Keratinocyte (primary cell): ENCODE data around the gene TMEM18. TPM values are rescaled to one million over a fixed set of nuclear protein-coding genes. Genes with fewer than 3 reads are reported as not detected.

Experiments
- DNase-seq: peaks from one replicate; pipeline ENCODE4 v3.0.0-alpha.2; 2011; ENCODE audit warnings: low read depth, missing footprints, low spot score
- FAIRE-seq: peaks from 2 replicates; lab custom pipeline; 2011; peaks lifted over from hg19 to GRCh38; lab: Jason Lieb, UNC
- H2AFZ ChIP-seq: 2 replicates; pipeline ENCODE4 v1.6.0; 2012; ENCODE audit warnings: low read length, control low read depth, inconsistent platforms; ENCODE audit not compliant: control insufficient read depth
- H3K27ac ChIP-seq: 2 replicates; pipeline ENCODE4 v1.5.1; 2011; ENCODE audit warnings: low read length; ENCODE audit not compliant: control insufficient read depth, insufficient read depth
- H3K27me3 ChIP-seq: 3 replicates; pipeline ENCODE4 v1.6.0; 2011; ENCODE audit warnings: low read length; ENCODE audit not compliant: control insufficient read depth, insufficient read depth; ENCODE audit errors: extremely low read depth
- H3K36me3 ChIP-seq, 2 experiments: 2 replicates in 1 of 2; 3 replicates in 1 of 2; pipeline ENCODE4 v1.5.1; 2011; ENCODE audit warnings: low read length in 2 of 2, mild to moderate bottlenecking in 1 of 2; ENCODE audit not compliant: control insufficient read depth in 2 of 2, insufficient read depth in 2 of 2; ENCODE audit errors: extremely low read depth in 1 of 2
- H3K4me1 ChIP-seq: 3 replicates; pipeline ENCODE4 v1.5.1; 2011; ENCODE audit warnings: low read length; ENCODE audit not compliant: control insufficient read depth, insufficient read depth; ENCODE audit errors: extremely low read depth
- H3K4me2 ChIP-seq: 3 replicates; pipeline ENCODE4 v1.6.0; 2011; ENCODE audit warnings: low read depth, low read length; ENCODE audit not compliant: control insufficient read depth, insufficient read depth; ENCODE audit errors: extremely low read depth
- H3K4me3 ChIP-seq, 3 experiments: fragments of 200-600 bp in 1 of 3; sonication (generic) in 1 of 3; 2 replicates in 2 of 3; 3 replicates in 1 of 3; pipeline ENCODE4 v1.5.1; 2011 to 2016; ENCODE audit warnings: low read length in 3 of 3, mild to moderate bottlenecking in 3 of 3, control low read depth in 2 of 3, inconsistent platforms in 1 of 3, low read depth in 1 of 3, mixed read lengths in 1 of 3, mixed run types in 1 of 3, moderate library complexity in 1 of 3; ENCODE audit not compliant: control insufficient read depth in 2 of 3, insufficient read depth in 2 of 3; ENCODE audit errors: extremely low read depth in 1 of 3
- H3K79me2 ChIP-seq: 2 replicates; pipeline ENCODE4 v1.6.0; 2012; ENCODE audit warnings: low read length; ENCODE audit not compliant: control insufficient read depth, insufficient read depth
- H3K9ac ChIP-seq: 3 replicates; pipeline ENCODE4 v1.6.0; 2011; ENCODE audit warnings: low read length; ENCODE audit not compliant: control insufficient read depth, insufficient read depth; ENCODE audit errors: extremely low read depth
- H3K9me1 ChIP-seq: 3 replicates; pipeline ENCODE4 v1.6.0; 2011; ENCODE audit warnings: low read length; ENCODE audit not compliant: control insufficient read depth, insufficient read depth; ENCODE audit errors: extremely low read depth
- H3K9me3 ChIP-seq: 2 replicates; pipeline ENCODE4 v1.5.1; 2012; ENCODE audit warnings: low read depth, low read length; ENCODE audit not compliant: control insufficient read depth
- H4K20me1 ChIP-seq: 3 replicates; pipeline ENCODE4 v1.6.0; 2011; ENCODE audit warnings: low read length; ENCODE audit not compliant: control insufficient read depth, insufficient read depth; ENCODE audit errors: extremely low read depth
- CTCF ChIP-seq, 3 experiments: IDR thresholded peaks in 1 of 3; conservative IDR thresholded peaks in 1 of 3; optimal IDR thresholded peaks in 1 of 3; 2 replicates in 2 of 3; 3 replicates in 1 of 3; pipeline versions ENCODE3 to v1.5.1; 2011; ENCODE audit warnings: low read length in 3 of 3, mild to moderate bottlenecking in 3 of 3, moderate library complexity in 2 of 3, control low read depth in 1 of 3, inconsistent platforms in 1 of 3; ENCODE audit not compliant: insufficient read depth in 2 of 3; ENCODE audit errors: extremely low read depth in 1 of 3
- EZH2 ChIP-seq: IDR thresholded peaks from one replicate; pipeline ENCODE4 v1.6.1; 2012; ENCODE audit warnings: inconsistent platforms, mild to moderate bottlenecking, low read length, moderate library complexity
- dilution Hi-C: fragments of 300-500 bp; cut with MboI; formaldehyde crosslinking; loops from one replicate; pipeline ENCODE4 v1.7.0; 2020; ENCODE audit warnings: low sequenced_read_pairs; ENCODE audit not compliant: extremely low pct_ligation_motif_present
- polyA plus RNA-seq, 5 experiments: library from polyadenylated mRNA; depleted of rRNA in 3 of 5; stranded (reverse) in 3 of 5; stranded (forward) in 1 of 5; unstranded in 1 of 5; fragments of >200 nt; gene quantifications; 1 replicate in 1 of 5; 2 replicates in 3 of 5; 3 replicates in 1 of 5; pipeline versions ENCODE4 v1.2.1 to v1.2.3, GENCODE V29; 2011 to 2012; ENCODE audit warnings: missing spikeins in 2 of 5, low read depth in 1 of 5, low replicate concordance in 1 of 5

Gene TMEM18
- polyA plus RNA-seq, 1 donor (not counting 4 experiments of a cell fraction or from before 2014, with no cell fraction given) = 27.7 TPM

- Histone ChIP-seq H3K4me2 (no peak overlapping the region), H3K79me2 (no peaks in the 10 kb centered on the region), H3K9me3 (peaks cover 2% of the 10 kb centered on the region), H3K9me1 (no peaks in the 10 kb centered on the region), H3K4me3 (no peak overlapping the region), H4K20me1 (no peaks in the 10 kb centered on the region), H3K36me3 (no peaks in the 10 kb centered on the region), H3K27me3 (no peaks in the 10 kb centered on the region), H3K4me1 (no peaks in the 10 kb centered on the region), H2AFZ (no peak overlapping the region), H3K27ac (no peak overlapping the region), H3K9ac (no peak overlapping the region)
- dilution Hi-C loops = no loop called here
- TF ChIP-seq CTCF (optimal IDR thresholded peaks at IDR 0.05 in 1 of 3, IDR thresholded peaks at IDR 0.05 in 1 of 3, conservative IDR thresholded peaks at IDR 0.05 in 1 of 3; ENCODE audit: extremely low read depth in 1 of 3, insufficient read depth in 2 of 3, low read length in 3 of 3) (no peak), EZH2 (no peak)
- no peak for FAIRE-seq
- no peak for DNase-seq
Measured at GRCh38 chr2:618005-618404, 59.2 kb downstream of the TMEM18 start.
